H9 (cell line): ENCODE data around the gene BTRC. TPM values are rescaled to one million over a fixed set of nuclear protein-coding genes. Genes with fewer than 3 reads are reported as not detected.
A peak's percentile ranks its signal among the peaks of the same experiment; 100 is the strongest.

ENCODE experiments used
- DNase-seq: peaks from one replicate; pipeline ENCODE4 v3.0.0-alpha.2; 2017
- H2AFZ ChIP-seq: one replicate; pipeline ENCODE4 v1.6.1; 2013; ENCODE audit warnings: mild to moderate bottlenecking, low read length, control low read depth, moderate library complexity
- H2AK5ac ChIP-seq: 2 replicates; pipeline ENCODE4 v1.6.1; 2013; ENCODE audit warnings: low read length, control low read depth, mixed read lengths; ENCODE audit not compliant: insufficient read length
- H2BK120ac ChIP-seq: one replicate; pipeline ENCODE4 v1.6.1; 2013; ENCODE audit warnings: low read depth, mild to moderate bottlenecking, low read length, control low read depth, inconsistent platforms; ENCODE audit not compliant: poor library complexity, severe bottlenecking
- H2BK12ac ChIP-seq: 2 replicates; pipeline ENCODE4 v1.6.1; 2013; ENCODE audit warnings: low read length, control low read depth, mixed read lengths, low read depth; ENCODE audit not compliant: insufficient read length
- H2BK15ac ChIP-seq: 2 replicates; pipeline ENCODE4 v1.6.1; 2013; ENCODE audit warnings: low read depth, low read length, control low read depth
- H2BK20ac ChIP-seq: one replicate; pipeline ENCODE4 v1.6.1; 2013; ENCODE audit warnings: low read depth, mild to moderate bottlenecking, low read length, control low read depth, inconsistent platforms; ENCODE audit not compliant: poor library complexity, severe bottlenecking
- H2BK5ac ChIP-seq: 2 replicates; pipeline ENCODE4 v1.6.1; 2013; ENCODE audit warnings: low read length, control low read depth, mixed read lengths; ENCODE audit not compliant: insufficient read length
- H3K14ac ChIP-seq: 2 replicates; pipeline ENCODE4 v1.6.1; 2013; ENCODE audit warnings: low read length, control low read depth; ENCODE audit not compliant: insufficient read depth
- H3K18ac ChIP-seq: 2 replicates; pipeline ENCODE4 v1.6.1; 2013; ENCODE audit warnings: low read depth, mild to moderate bottlenecking, mixed read lengths, low read length, control low read depth; ENCODE audit not compliant: insufficient read length
- H3K23ac ChIP-seq: 2 replicates; pipeline ENCODE4 v1.6.1; 2013; ENCODE audit warnings: low read length, control low read depth, mixed read lengths, low read depth; ENCODE audit not compliant: insufficient read length
- H3K23me2 ChIP-seq: 2 replicates; pipeline ENCODE4 v1.6.1; 2013; ENCODE audit warnings: low read depth, mild to moderate bottlenecking, mixed read lengths, low read length, control low read depth; ENCODE audit not compliant: insufficient read length, poor library complexity, severe bottlenecking
- H3K27ac ChIP-seq: 2 replicates; pipeline ENCODE4 v1.5.1; 2013; ENCODE audit warnings: low read length, control low read depth, mixed read lengths, low read depth; ENCODE audit not compliant: insufficient read length
- H3K27me3 ChIP-seq: 2 replicates; pipeline ENCODE4 v1.6.1; 2013; ENCODE audit warnings: low read length, control low read depth, inconsistent platforms; ENCODE audit not compliant: insufficient read depth
- H3K4ac ChIP-seq: 2 replicates; pipeline ENCODE4 v1.6.1; 2013; ENCODE audit warnings: low read depth, mild to moderate bottlenecking, control low read depth, inconsistent platforms, low read length, moderate library complexity
- H3K4me1 ChIP-seq: 2 replicates; pipeline ENCODE4 v1.6.1; 2013; ENCODE audit warnings: low read length, control low read depth, inconsistent platforms; ENCODE audit not compliant: insufficient read depth
- H3K4me2 ChIP-seq: 2 replicates; pipeline ENCODE4 v1.6.1; 2013; ENCODE audit warnings: low read length, control low read depth, mixed read lengths; ENCODE audit not compliant: insufficient read length, insufficient read depth
- H3K56ac ChIP-seq: 2 replicates; pipeline ENCODE4 v1.6.1; 2013; ENCODE audit warnings: low read depth, mild to moderate bottlenecking, mixed read lengths, low read length, control low read depth; ENCODE audit not compliant: insufficient read length
- H3K79me1 ChIP-seq: 2 replicates; pipeline ENCODE4 v1.6.1; 2013; ENCODE audit warnings: low read depth, mild to moderate bottlenecking, moderate library complexity, low read length, control low read depth, inconsistent platforms; ENCODE audit not compliant: insufficient read depth, poor library complexity, severe bottlenecking
- H3K79me2 ChIP-seq: 2 replicates; pipeline ENCODE4 v1.6.1; 2013; ENCODE audit warnings: low read length, control low read depth, inconsistent platforms; ENCODE audit not compliant: insufficient read depth
- H3K9ac ChIP-seq: 2 replicates; pipeline ENCODE4 v1.6.1; 2013; ENCODE audit warnings: low read length, control low read depth, mixed read lengths; ENCODE audit not compliant: insufficient read length; ENCODE audit errors: extremely low read depth
- H3K9me3 ChIP-seq: one replicate; pipeline ENCODE4 v1.6.1; 2013; ENCODE audit warnings: low read depth, low read length, inconsistent platforms; ENCODE audit not compliant: control insufficient read depth
- H3T11ph ChIP-seq: one replicate; pipeline ENCODE4 v1.6.1; 2013; ENCODE audit warnings: mild to moderate bottlenecking, low read length, control low read depth, inconsistent platforms
- H4K20me1 ChIP-seq: one replicate; pipeline ENCODE4 v1.6.1; 2013; ENCODE audit not compliant: control insufficient read depth, insufficient read length, insufficient read depth
- H4K5ac ChIP-seq: 2 replicates; pipeline ENCODE4 v1.6.1; 2013; ENCODE audit warnings: low read depth, mild to moderate bottlenecking, mixed read lengths, low read length, control low read depth; ENCODE audit not compliant: insufficient read length
- H4K8ac ChIP-seq: replicated peaks from 2 replicates; pipeline ENCODE4 v1.6.1; 2013; ENCODE audit warnings: low read length, control low read depth, mixed read lengths, low read depth; ENCODE audit not compliant: insufficient read length
- H4K91ac ChIP-seq: 2 replicates; pipeline ENCODE4 v1.6.1; 2013; ENCODE audit warnings: low read depth, mild to moderate bottlenecking, moderate library complexity, mixed read lengths, low read length, control low read depth; ENCODE audit not compliant: insufficient read length
- H3K27ac Mint-ChIP-seq, 3 experiments: 2 replicates in 2 of 3; 3 replicates in 1 of 3; pipeline ENCODE4 v1.8.0; 2020 to 2021; ENCODE audit warnings: mixed read lengths in 3 of 3, mild to moderate bottlenecking in 1 of 3, moderate library complexity in 1 of 3
- H3K27me3 Mint-ChIP-seq: 2 replicates; pipeline ENCODE4 v1.8.0; 2021; ENCODE audit warnings: low read depth, mild to moderate bottlenecking, moderate library complexity, mixed read lengths
- H3K36me3 Mint-ChIP-seq, 3 experiments: 2 replicates in 2 of 3; 3 replicates in 1 of 3; pipeline ENCODE4 v1.8.0; 2020 to 2021; ENCODE audit warnings: low read depth in 3 of 3, mixed read lengths in 3 of 3; ENCODE audit not compliant: insufficient read depth in 1 of 3
- H3K4me1 Mint-ChIP-seq, 2 experiments: 2 replicates each; pipeline ENCODE4 v1.8.0; 2020; ENCODE audit warnings: mixed read lengths in 2 of 2
- H3K4me3 Mint-ChIP-seq, 2 experiments: 2 replicates in 1 of 2; 3 replicates in 1 of 2; pipeline ENCODE4 v1.8.0; 2020 to 2021; ENCODE audit warnings: mild to moderate bottlenecking in 2 of 2, mixed read lengths in 2 of 2, moderate library complexity in 1 of 2
- H3K9me3 Mint-ChIP-seq, 2 experiments: 2 replicates in 1 of 2; 3 replicates in 1 of 2; pipeline ENCODE4 v1.8.0; 2020; ENCODE audit warnings: mild to moderate bottlenecking in 2 of 2, mixed read lengths in 2 of 2, moderate library complexity in 1 of 2
- CTCF ChIP-seq: fragments of 200-600 bp; sonication (generic); conservative IDR thresholded peaks from 3 replicates; pipeline ENCODE4 v1.8.0; 2021; ENCODE audit warnings: antibody characterized with exemption, mild to moderate bottlenecking
- WGBS: extraction: QIAGEN DNeasy Blood & Tissue Kit; methylation state at CpG from one replicate; pipeline ENCODE4 v1.1.7; 2013; ENCODE audit warnings: missing lambda C conversion rate, low lambda C conversion rate, mixed read lengths; ENCODE audit not compliant: insufficient read length; ENCODE audit errors: extremely low coverage; 5-methylcytosine and 5-hydroxymethylcytosine counted together
- total RNA-seq: library from RNA; stranded (reverse); gene quantifications from 2 replicates; pipeline ENCODE4 v1.2.1, GENCODE V29; 2021

The BTRC gene
- total RNA-seq, 1 experiment from 2014 or later, result 24.2 TPM

GRCh38 chr10:101573885-101574753, 220.2 kb downstream of the BTRC start:
- no peak overlapping the region for H4K8ac ChIP-seq
- H3K4me3 Mint-ChIP-seq, result no peak overlapping the region
- no CpG with 5 or more reads among the region's 25 CpGs for WGBS

More at GRCh38 chr10:101573885-101574753, 220.2 kb downstream of the BTRC start:
- H4K20me1 ChIP-seq, result no peaks in the 10 kb centered on the region
- Mint-ChIP-seq H3K9me3 (peaks cover 3 to 8% of the 10 kb centered on the region in 2 experiments; a peak in 4 of 5 replicates), H3K27me3 (peaks cover 50% of the 10 kb centered on the region), H3K36me3 (peaks cover 14 to 27% (median 25%) of the 10 kb centered on the region in 3 experiments), H3K4me1 (peaks cover 21 to 32% of the 10 kb centered on the region in 2 experiments), H3K27ac (no peak overlapping the region; a peak in 1 of 7 replicates)
- no peak overlapping the region for H3K4me2 ChIP-seq
- no peaks in the 10 kb centered on the region for H3K79me2 ChIP-seq
- no peak overlapping the region for H2AFZ ChIP-seq
- TF ChIP-seq CTCF, result no peak
- no peak overlapping the region for H3K56ac ChIP-seq
- peaks cover 6% of the 10 kb centered on the region; the same call in 1 of the 2 replicates for H3K27me3 ChIP-seq
- H2AK5ac ChIP-seq, result no peak overlapping the region
- no peaks in the 10 kb centered on the region for H3K4me1 ChIP-seq
- H3K18ac ChIP-seq, result peak overlapping the region; percentile 9
- no peak overlapping the region for H3K27ac ChIP-seq
- no peak overlapping the region for H3T11ph ChIP-seq
- no peak overlapping the region for H4K91ac ChIP-seq
- no peak overlapping the region for H3K23ac ChIP-seq
- H2BK15ac ChIP-seq, result no peak overlapping the region
- H2BK20ac ChIP-seq, result no peak overlapping the region
- H3K14ac ChIP-seq, result no peak overlapping the region
- H3K4ac ChIP-seq, result no peak overlapping the region
- no peak overlapping the region for H3K9ac ChIP-seq
- H2BK120ac ChIP-seq, result no peak overlapping the region
- no peak overlapping the region for H2BK12ac ChIP-seq
- H2BK5ac ChIP-seq, result no peak overlapping the region
- no peaks in the 10 kb centered on the region for H3K9me3 ChIP-seq
- no peaks in the 10 kb centered on the region for H3K79me1 ChIP-seq
- H4K5ac ChIP-seq, result no peak overlapping the region
- H3K23me2 ChIP-seq, result peaks cover 16% of the 10 kb centered on the region
- no peak for DNase-seq
